K562 treated with DMSO at 1 percent for 48 hours (cell line): Measurements from ENCODE around the gene PIRT. TPM values are rescaled to one million over a fixed set of nuclear protein-coding genes. Genes with fewer than 3 reads are reported as not detected.

Experiments used
- total RNA-seq: library from RNA; unstranded; fragments of 300-600 nt; gene quantifications from 2 replicates; pipeline ENCODE4 v1.2.3, GENCODE V29; 2022; ENCODE audit warnings: low replicate concordance; ENCODE audit errors: extremely low read depth

Gene PIRT
- total RNA-seq = not detected in 2 replicates

DNA sequence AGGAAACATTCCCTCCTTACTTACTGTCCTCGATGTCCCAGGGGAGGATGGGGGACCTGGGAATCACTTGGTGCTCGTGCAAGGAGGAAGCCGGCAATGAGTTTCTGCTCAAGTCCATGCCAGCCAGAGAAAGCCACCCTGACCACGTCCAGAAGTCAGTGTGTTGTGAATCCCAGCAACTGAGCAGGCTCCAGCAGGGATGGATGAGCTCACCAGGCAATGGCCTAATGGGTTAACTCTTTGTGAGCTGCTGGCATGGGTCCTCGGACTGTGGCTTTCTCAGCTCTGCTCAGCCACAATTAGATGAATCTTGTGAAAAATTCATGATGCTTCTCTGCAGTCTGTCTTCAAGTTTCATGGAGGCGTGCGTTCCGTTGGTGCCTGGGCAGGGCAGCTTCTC lies at the start of gene PIRT:
PIRT (minus strand) TSS at position 167 of the 400 bp plus-strand sequence. CDS start 12,442 bp downstream, outside the sequence.

GRCh38 chr17:10803830-10804475 lies 33.9 kb downstream of the PIRT start, which contains the start of gene TMEM238L:
TMEM238L (minus strand) TSS chr17:10804099; CDS start chr17:10803963, 136 bp downstream.

Other genes with a start within 250 kb of the PIRT start
- not detected in 2 replicates for gene MYH3, start 180.8 kb downstream of the PIRT start, total RNA-seq
- not detected in 2 replicates for gene SCO1, start 140.6 kb downstream of the PIRT start, total RNA-seq
- not detected in 2 replicates for gene ADPRM, start 140.5 kb downstream of the PIRT start, total RNA-seq
- not detected in 2 replicates for gene TMEM220, start 108.1 kb downstream of the PIRT start, total RNA-seq
- gene TMEM238L, start 34.0 kb downstream of the PIRT start, total RNA-seq = not detected in 2 replicates